ENCODE results near the gene MUC5AC. TPM values are rescaled to one million over a fixed set of nuclear protein-coding genes. Genes with fewer than 3 reads are reported as not detected.

The MUC5AC gene, protein sequence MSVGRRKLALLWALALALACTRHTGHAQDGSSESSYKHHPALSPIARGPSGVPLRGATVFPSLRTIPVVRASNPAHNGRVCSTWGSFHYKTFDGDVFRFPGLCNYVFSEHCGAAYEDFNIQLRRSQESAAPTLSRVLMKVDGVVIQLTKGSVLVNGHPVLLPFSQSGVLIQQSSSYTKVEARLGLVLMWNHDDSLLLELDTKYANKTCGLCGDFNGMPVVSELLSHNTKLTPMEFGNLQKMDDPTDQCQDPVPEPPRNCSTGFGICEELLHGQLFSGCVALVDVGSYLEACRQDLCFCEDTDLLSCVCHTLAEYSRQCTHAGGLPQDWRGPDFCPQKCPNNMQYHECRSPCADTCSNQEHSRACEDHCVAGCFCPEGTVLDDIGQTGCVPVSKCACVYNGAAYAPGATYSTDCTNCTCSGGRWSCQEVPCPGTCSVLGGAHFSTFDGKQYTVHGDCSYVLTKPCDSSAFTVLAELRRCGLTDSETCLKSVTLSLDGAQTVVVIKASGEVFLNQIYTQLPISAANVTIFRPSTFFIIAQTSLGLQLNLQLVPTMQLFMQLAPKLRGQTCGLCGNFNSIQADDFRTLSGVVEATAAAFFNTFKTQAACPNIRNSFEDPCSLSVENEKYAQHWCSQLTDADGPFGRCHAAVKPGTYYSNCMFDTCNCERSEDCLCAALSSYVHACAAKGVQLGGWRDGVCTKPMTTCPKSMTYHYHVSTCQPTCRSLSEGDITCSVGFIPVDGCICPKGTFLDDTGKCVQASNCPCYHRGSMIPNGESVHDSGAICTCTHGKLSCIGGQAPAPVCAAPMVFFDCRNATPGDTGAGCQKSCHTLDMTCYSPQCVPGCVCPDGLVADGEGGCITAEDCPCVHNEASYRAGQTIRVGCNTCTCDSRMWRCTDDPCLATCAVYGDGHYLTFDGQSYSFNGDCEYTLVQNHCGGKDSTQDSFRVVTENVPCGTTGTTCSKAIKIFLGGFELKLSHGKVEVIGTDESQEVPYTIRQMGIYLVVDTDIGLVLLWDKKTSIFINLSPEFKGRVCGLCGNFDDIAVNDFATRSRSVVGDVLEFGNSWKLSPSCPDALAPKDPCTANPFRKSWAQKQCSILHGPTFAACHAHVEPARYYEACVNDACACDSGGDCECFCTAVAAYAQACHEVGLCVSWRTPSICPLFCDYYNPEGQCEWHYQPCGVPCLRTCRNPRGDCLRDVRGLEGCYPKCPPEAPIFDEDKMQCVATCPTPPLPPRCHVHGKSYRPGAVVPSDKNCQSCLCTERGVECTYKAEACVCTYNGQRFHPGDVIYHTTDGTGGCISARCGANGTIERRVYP (N-terminal part only)
- total RNA-seq, result not detected
- polyA plus RNA-seq (2013, experiment 1 of 2), result not detected
- polyA plus RNA-seq (2013, experiment 2 of 2), result not detected
- long read RNA-seq, experiment 1, result 0 reads
- long read RNA-seq, experiment 2, result 0 reads
- long read RNA-seq, experiment 3, result 0 reads
- long read RNA-seq, experiment 4, result 0 reads

DNA sequence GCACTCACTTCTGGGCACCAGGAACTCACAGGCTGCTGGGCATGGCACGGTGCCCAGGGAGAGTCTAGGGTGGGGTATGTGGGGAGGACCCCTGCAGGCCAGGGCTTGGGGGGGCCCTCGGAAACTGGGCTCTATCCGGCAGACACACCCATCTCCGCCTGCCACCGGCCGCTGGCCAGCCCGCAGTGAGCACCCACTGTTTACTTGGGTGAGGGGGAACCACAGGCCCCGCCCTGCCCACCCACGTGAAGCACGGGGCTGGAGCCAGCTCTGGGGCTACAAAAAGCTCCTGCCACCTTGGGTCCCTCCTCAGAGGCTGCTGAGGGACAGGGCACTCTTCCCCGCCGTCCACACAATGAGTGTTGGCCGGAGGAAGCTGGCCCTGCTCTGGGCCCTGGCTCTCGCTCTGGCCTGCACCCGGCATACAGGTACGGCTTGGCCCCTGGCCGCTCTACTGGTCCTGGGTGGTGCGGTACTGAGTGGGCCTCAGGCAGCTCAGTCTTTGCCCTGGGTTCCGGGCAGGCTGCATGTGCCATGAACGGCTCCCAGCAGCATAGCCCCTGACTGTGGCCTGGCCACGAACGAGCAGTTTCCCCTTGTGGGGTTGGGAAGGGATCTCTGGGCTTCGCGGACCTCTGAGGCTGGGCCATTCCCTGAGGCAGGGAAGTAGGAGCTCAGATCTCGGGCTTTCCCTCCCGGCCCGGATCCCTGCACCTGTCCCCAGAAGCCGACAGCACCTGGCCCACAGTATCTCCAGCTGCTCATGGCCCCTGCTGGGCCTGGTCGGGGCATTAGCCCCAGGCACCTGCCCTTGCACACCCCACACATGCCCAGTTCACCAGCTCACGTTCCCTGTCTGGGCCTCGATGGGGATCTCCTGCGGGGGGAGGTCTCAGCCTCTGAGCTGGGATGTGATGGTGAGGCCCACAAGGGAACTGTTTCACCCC is at the start of gene MUC5AC:
Gene MUC5AC, plus strand, starts transcription at position 309 of the 947 bp plus-strand sequence. Its CDS starts 47 bp downstream, at position 356.
- Histone ChIP-seq H3K9me3 (ENCODE audit: control insufficient read depth, low read length) (peaks cover 14% of the 10 kb centered on the region), H3K36me3 (ENCODE audit: control insufficient read depth, insufficient read depth, low read length) (no peaks in the 10 kb centered on the region), H3K4me3 (ENCODE audit: low read length) (no peak within 1 kb of the TSS), H3K27me3 (ENCODE audit: control insufficient read depth, insufficient read depth, low read length, poor library complexity, severe bottlenecking) (no peaks in the 10 kb centered on the region), H3K4me1 (ENCODE audit: control insufficient read depth, insufficient read depth, low read length) (no peaks in the 10 kb centered on the region), H3K9ac (ENCODE audit: extremely low read depth, low read length, poor library complexity, severe bottlenecking) (no peak within 1 kb of the TSS), H3K27ac (ENCODE audit: low read depth, low read length) (no peak within 1 kb of the TSS)
- H3K27me3 Mint-ChIP-seq (ENCODE audit: insufficient read depth), result no peaks in the 10 kb centered on the region
- H3K9me3 Mint-ChIP-seq, result no peaks in the 10 kb centered on the region
- DNase-seq, result peak; percentile 35
- 90 to 96% methylated on average over 21 to 32 of the region's 32 CpGs for WGBS, 2 experiments (ENCODE audit: insufficient coverage in 1 of 2, insufficient read length in 1 of 2)
- H3K4me1 Mint-ChIP-seq, result no peaks in the 10 kb centered on the region
- no peak within 1 kb of the TSS for H3K27ac Mint-ChIP-seq
- H3K4me3 Mint-ChIP-seq, result no peak within 1 kb of the TSS
- no peaks in the 10 kb centered on the region for H3K36me3 Mint-ChIP-seq (ENCODE audit: low read depth)
- TF ChIP-seq, protein P1, sequence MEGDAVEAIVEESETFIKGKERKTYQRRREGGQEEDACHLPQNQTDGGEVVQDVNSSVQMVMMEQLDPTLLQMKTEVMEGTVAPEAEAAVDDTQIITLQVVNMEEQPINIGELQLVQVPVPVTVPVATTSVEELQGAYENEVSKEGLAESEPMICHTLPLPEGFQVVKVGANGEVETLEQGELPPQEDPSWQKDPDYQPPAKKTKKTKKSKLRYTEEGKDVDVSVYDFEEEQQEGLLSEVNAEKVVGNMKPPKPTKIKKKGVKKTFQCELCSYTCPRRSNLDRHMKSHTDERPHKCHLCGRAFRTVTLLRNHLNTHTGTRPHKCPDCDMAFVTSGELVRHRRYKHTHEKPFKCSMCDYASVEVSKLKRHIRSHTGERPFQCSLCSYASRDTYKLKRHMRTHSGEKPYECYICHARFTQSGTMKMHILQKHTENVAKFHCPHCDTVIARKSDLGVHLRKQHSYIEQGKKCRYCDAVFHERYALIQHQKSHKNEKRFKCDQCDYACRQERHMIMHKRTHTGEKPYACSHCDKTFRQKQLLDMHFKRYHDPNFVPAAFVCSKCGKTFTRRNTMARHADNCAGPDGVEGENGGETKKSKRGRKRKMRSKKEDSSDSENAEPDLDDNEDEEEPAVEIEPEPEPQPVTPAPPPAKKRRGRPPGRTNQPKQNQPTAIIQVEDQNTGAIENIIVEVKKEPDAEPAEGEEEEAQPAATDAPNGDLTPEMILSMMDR (conservative IDR thresholded peaks at IDR 0.05), result no peak

DNA sequence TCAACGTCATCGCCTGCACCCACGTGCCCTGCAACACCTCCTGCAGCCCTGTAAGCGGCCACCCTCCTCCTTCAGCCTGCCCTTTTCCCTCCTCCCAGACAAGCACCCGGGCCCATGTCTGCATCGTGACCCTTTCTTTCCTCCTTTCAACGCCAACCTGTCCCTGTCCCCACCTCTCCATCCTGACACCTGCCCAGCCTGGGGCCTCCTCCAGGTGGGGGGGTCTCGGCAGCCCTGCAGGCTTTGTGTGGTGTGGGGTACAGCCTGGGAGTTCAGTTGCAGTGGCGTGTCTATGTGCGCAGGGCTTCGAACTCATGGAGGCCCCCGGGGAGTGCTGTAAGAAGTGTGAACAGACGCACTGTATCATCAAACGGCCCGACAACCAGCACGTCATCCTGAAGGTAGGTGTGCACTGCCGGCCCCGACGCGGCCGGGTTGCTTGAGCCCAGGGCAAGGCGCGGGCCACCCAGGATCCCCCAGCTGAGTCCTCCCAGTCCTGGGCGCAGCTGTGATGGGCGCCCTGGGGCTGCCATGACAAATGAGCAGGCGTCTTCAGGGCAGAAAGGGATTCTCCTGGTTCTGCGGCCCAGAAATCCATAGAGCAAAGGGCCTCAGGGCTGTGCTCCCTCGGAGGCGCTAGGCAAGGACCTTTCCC is 49.4 kb upstream of the MUC5AC start:
- DNase-seq, result no peak
- WGBS, 2 experiments (ENCODE audit: insufficient coverage in 1 of 2, insufficient read length in 1 of 2), result 89 to 96% methylated on average over 24 to 29 of the region's 29 CpGs
- Mint-ChIP-seq H3K27ac (no peak overlapping the region), H3K4me1 (no peaks in the 10 kb centered on the region), H3K9me3 (no peaks in the 10 kb centered on the region), H3K36me3 (ENCODE audit: low read depth) (no peaks in the 10 kb centered on the region), H3K4me3 (no peak overlapping the region), H3K27me3 (ENCODE audit: insufficient read depth) (no peaks in the 10 kb centered on the region)
- no peak overlapping the region for H3K27ac ChIP-seq (ENCODE audit: low read depth, low read length)
- no peaks in the 10 kb centered on the region for H3K36me3 ChIP-seq (ENCODE audit: control insufficient read depth, insufficient read depth, low read length)
- H3K27me3 ChIP-seq (ENCODE audit: control insufficient read depth, insufficient read depth, low read length, poor library complexity, severe bottlenecking), result no peaks in the 10 kb centered on the region
- no peak overlapping the region for H3K4me3 ChIP-seq (ENCODE audit: low read length)
- TF ChIP-seq, protein P1 (conservative IDR thresholded peaks at IDR 0.05), result no peak
- H3K4me1 ChIP-seq (ENCODE audit: control insufficient read depth, insufficient read depth, low read length), result no peaks in the 10 kb centered on the region
- H3K9me3 ChIP-seq (ENCODE audit: control insufficient read depth, low read length), result no peaks in the 10 kb centered on the region
- no peak overlapping the region for H3K9ac ChIP-seq (ENCODE audit: extremely low read depth, low read length, poor library complexity, severe bottlenecking)
